Measurements from ENCODE around the gene GPATCH8. TPM values are rescaled to one million over a fixed set of nuclear protein-coding genes. Genes with fewer than 3 reads are reported as not detected.

The GPATCH8 gene
- total RNA-seq, 1 donor from 2014 or later = 23.8 TPM

DNA sequence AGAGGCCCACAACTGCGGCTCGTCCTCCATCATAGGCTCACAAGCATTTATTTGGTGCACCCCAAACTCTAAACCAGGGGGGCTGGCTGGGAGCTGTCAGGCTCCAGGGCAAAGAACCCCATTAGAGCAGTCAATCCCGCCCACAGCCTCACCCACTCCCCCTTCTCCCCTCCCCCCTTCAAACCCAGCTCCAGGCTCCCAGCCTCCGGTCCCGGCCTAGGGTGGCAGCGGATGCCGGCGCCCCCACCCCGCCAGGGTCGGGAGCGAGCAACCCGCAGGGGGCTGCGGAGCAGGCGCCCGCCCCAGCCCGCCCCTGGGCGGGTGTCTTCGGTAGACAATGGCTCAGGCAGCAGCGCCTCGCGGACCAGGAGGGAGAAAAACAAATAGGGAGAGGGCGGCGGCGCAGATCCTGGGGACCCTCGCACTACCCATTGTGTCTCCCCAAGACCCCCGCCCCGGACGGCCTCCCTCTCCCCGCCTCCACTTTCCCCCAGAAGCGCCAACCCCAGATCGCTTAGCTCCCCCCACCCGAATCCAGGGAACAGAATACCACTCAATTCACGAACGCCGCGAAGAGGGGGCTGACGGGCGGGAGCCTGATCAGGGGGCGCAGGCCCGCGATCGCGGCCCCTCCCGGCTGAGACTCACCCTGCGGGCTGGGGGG lies 140.1 kb downstream of the GPATCH8 start:
- intact Hi-C loops (cut with DNase I) = no loop called here

DNA sequence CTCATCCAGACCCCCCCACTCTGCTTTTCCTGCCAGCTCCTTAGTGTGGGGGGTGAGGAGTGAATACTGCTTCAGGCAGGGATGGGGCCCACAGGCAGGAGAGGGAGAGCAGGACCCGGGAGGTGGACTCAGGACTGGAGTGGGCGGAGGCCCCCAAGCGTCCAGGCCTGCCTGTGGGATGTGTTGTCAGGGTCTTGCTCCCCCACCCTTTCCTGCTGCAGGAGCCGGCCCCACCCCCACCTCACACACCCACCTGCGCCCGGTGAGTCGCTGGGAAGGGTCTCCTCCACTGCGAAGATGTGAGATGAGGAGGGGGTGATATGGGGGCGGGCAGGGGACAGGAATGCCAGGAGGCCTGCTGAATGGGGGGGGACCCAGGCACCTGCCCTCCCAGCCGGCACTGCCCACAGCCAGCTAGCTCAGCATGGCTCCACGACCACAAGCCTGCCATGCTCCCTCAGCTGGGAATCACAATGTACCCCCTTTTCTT lies 140.7 kb downstream of the GPATCH8 start:
- no peak for DNase-seq (ENCODE audit: low spot score)
- intact Hi-C loops (cut with DNase I) = no loop called here

More for the DNA sequence above, 140.1 kb downstream of the GPATCH8 start:
- DNase-seq (ENCODE audit: low spot score) = no peak

DNA sequence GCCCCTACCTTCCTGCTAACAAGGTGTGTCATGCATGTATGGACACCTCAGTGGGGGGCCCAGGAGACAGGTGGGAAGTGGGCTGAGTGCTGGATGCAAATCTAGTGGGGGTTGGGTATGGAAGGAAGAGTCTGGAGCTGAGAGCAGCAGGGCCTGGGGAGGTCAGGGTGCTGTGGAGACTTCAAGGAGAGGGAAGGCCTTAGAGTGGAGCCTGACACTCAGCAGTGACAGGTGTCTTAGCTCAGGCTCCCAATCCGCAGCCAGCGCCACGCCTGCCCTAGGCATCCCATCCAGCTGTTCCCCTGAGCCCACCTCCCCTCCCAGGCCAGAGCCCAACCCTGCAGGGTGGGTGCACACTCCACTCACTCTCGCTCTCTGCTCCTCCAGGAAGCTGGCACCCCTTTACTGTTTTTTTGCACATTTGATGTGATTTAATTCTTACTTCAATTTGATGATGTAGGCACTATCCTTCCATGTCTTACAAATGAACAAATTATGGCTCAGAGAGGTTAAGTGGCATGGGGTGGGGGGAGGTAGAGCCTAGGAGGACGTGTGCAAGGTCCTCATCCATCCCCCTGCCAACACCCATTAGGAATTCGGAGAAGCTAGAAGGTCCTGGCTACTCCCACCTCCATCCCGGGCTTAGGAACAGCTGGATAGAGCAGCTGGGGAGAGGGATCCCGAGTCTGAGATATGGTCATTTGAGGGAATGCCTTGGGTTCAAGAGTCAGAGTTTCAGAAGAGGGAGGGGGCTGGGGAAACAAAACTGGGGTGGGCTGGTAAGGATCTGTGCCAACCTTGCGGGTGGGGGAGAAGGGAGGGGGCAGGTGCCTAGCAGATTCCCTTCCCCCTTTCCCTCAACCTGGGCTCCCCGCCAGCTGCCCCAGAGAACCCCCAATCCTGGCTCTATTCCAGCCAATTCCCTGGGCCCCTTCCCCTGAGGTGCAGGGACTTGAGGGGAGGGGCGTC lies 141.6 kb downstream of the GPATCH8 start:
- DNase-seq (ENCODE audit: low spot score) = no peak
- intact Hi-C loops (cut with DNase I) = no loop called here

DNA sequence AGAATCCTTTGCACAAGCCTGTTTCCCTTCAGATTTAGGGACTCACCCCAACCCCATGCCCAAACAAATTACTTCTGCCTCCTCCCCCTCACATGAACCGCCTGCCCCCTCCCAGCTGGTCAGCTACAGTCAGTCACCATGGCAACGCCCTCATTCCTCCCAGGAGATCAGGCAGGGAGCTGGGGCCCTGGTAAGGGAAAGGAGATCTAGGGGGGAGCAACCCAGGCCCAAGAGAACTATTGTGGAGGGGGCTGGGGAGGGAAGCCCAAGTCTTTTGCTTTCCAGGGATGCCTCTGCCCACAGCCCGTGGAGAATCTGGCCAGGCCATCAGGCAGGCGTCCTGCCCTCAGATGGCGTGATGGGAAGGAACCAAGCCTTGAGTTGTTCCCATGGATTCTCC lies 142.4 kb downstream of the GPATCH8 start:
- DNase-seq (ENCODE audit: low spot score) = no peak
- intact Hi-C loops (cut with DNase I) = no loop called here

GRCh38 chr17:44360144-44360533 lies 143.1 kb downstream of the GPATCH8 start:
- no peak for DNase-seq (ENCODE audit: low spot score)
- intact Hi-C loops (cut with DNase I) = no loop called here

DNA sequence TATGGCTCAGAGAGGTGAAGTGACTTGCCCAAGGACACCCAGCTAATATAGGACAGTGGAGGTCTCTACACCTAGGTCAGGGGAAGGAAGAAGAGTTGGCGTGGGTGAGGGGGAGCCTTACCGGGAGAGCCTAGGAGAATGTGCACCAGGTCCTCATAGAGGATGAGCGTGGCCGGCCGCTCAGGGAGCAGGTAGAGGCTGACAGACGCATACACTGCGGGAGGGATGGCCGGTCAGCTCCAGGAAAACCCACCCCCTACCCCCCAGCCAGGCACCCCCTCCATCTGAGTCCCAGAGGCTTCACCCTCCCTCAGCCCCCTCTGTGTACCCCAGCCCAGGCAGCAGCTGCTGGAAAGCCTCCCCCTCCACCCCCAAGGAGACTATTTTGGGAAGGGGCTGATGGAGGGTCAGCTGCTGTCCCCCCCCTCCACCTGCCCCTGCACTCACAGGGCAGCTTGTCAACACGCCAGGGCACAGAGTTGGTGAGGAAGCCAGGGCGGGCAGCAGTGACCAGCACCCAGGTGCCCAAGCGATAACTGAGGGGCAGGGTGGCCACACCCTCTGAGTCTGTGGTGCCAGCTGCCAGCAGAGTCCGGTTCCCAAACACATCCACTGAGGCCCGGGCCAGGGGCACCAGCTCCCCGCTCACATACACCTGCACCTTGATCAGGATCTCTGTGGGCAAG lies 143.6 kb downstream of the GPATCH8 start:
- no peak for DNase-seq (ENCODE audit: low spot score)
- intact Hi-C loops (cut with DNase I) = no loop called here

DNA sequence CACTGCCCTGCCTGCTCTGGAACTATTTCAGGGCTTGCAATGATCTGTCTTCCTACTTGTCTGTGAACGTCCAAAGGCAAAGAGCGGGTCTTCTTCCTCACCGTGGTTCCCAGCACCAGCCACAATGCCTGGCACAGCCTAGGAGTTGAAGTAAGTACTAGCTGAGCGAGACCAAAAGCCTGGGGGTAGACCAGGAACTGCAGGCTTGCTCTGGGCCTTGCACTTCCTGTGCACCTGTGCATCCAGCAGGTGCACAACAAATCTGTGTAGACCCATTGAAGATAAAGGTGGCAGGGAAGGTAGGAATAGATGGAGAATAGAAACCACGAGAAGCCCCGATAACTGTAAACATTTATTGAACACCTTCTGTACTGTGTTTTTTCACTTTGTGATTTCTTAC lies 144.2 kb downstream of the GPATCH8 start:
- DNase-seq (ENCODE audit: low spot score) = no peak
- intact Hi-C loops (cut with DNase I) = no loop called here

DNA sequence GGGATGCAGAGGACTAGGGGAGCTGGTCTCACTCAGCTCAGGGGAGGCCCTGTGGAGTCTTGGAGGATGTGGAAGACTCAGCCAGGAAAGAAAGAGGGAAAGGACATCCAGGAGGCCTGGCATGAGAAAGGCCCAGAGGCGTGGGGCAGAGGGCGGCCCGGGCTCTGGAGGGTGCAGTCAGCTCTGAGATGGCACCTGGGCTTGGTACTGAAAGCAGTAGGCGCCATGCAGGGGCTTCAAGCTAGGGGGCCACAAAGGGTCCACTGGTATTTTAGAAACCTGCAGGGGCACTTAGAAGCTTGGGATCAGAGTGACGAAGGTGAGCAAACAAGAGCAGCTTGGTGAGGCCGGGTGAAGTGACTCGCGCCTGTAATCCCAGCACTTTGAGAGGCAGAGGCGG lies 145.1 kb downstream of the GPATCH8 start:
- no peak for DNase-seq (ENCODE audit: low spot score)
- intact Hi-C loops (cut with DNase I) = no loop called here

GRCh38 chr17:44356241-44356640 lies 147.0 kb downstream of the GPATCH8 start:
- intact Hi-C loops (cut with DNase I) = no loop called here
- no peak for DNase-seq (ENCODE audit: low spot score)

GRCh38 chr17:44355642-44356099 lies 147.5 kb downstream of the GPATCH8 start:
- no peak for DNase-seq (ENCODE audit: low spot score)
- intact Hi-C loops (cut with DNase I) = no loop called here

DNA sequence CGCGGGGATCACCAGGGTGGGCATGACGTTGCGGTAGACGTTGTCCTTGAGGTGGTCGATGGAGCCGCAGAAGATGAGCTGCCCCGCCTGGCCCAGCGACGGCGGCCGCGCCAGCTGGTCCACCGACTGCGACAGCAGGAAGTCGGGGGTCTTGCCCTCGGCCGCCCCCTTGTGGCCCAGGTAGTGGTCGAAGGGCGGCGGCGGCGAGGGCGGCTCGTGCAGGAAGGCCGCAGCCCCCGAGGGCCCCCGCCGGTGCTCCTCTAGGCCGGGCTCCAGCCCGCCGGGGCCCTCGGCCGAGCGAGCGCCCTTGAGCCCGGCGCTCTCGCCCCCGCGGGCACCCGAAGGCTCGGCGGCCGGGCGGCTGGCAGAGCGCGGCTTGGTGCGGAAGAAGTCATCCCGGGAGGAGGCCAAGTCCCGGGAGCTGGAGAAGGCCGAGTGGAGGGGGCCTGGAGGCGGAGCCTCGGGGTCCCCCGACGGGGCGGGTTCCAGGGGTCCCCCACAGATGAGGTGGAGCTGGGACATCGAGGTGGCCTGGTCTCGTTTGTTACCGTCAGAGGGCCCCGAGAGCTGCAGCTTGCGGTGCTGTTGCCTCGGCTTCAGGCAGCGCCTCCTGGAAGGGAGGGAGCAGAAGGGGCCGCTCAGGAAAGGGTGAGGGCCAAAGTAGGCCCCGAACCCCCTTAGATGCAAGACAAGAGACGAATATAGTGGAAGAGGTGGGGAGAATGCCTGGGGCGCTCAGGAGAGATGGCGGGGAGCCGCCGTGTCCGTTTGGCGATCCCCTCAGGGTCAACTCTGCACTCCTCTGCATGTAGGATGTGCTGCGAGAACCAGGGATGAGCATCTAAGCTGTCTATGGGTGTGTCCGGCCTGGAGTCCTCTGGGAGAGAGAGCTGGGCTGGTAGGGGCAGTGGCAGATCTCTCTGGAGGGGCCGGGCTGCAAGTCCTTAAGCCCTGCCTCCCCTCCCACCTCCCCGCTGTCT lies 148.3 kb downstream of the GPATCH8 start:
- DNase-seq (ENCODE audit: low spot score) = no peak
- intact Hi-C loops (cut with DNase I) = no loop called here

GRCh38 chr17:44353672-44354331 lies 149.4 kb downstream of the GPATCH8 start:
- DNase-seq (ENCODE audit: low spot score) = no peak
- intact Hi-C loops (cut with DNase I) = no loop called here

DNA sequence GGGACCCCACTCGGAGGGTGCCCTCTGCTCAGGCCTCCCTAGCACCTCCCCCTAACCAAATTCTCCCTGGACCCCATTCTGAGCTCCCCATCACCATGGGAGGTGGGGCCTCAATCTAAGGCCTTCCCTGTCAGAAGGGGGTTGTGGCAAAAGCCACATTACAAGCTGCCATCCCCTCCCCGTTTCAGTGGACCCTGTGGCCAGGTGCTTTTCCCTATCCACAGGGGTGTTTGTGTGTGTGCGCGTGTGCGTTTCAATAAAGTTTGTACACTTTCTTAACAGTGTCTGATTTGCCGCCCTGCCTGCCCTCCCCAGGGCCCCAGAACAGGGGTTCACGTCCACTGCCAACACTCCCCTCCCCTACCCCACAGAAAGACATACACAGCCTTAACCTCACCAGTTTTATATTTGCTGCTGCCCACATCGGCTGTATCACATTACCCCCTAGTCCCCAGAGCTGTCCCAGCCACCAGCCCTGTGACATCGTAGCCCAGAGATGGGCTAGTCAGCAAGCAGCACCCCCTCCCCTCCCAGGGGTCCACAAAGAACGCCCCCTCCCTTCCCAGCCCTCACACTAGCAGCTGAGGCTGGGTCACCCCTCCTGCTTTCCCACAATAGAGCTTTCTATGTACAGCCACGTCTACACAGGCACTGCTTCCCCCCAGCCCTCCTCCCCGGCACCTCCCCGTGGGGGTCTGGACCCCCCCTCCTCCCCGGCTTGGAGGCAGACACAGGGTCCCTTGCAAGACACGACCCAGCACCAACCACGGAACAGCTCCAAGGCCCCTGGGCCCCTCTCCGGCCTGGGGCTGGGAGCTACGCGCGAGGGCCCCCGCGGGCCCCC lies 150.2 kb downstream of the GPATCH8 start:
- intact Hi-C loops (cut with DNase I) = no loop called here
- DNase-seq (ENCODE audit: low spot score) = no peak

DNA sequence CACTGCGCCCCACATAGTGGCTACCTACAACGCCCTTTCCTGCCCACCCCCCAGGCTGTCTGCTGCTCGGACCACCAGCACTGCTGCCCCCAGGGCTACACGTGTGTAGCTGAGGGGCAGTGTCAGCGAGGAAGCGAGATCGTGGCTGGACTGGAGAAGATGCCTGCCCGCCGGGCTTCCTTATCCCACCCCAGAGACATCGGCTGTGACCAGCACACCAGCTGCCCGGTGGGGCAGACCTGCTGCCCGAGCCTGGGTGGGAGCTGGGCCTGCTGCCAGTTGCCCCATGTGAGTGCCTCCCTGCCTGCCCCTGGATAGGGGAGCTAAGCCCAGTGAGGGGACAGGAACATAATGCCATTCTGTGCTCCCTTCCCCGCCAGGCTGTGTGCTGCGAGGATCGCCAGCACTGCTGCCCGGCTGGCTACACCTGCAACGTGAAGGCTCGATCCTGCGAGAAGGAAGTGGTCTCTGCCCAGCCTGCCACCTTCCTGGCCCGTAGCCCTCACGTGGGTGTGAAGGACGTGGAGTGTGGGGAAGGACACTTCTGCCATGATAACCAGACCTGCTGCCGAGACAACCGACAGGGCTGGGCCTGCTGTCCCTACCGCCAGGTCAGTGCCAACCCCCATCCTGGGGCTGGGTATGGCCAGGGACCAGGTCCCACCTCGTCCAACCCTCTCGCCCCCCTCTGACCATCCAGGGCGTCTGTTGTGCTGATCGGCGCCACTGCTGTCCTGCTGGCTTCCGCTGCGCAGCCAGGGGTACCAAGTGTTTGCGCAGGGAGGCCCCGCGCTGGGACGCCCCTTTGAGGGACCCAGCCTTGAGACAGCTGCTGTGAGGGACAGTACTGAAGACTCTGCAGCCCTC lies 151.0 kb downstream of the GPATCH8 start:
- intact Hi-C loops (cut with DNase I) = no loop called here
- no peak for DNase-seq (ENCODE audit: low spot score)

- intact Hi-C loops (cut with DNase I) = no loop called here
- no peak for DNase-seq (ENCODE audit: low spot score)
Measured at GRCh38 chr17:44351464-44351863, 151.7 kb downstream of the GPATCH8 start.

DNA sequence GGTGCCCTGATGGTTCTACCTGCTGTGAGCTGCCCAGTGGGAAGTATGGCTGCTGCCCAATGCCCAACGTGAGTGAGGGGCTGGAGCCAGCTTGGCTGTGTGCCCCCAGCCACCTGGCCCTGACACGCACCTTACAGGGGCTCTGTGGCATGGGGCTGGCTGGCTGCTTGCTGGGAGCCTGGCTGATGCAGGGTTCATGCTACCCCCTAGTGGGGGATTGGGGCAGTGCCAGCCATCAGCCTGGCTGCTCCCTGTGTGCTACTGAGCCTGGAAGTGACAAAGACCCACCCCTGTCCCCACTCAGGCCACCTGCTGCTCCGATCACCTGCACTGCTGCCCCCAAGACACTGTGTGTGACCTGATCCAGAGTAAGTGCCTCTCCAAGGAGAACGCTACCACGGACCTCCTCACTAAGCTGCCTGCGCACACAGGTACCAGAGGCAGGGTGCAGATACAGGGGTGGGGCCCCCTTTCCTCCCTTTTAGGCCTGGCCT lies 152.4 kb downstream of the GPATCH8 start:
- DNase-seq (ENCODE audit: low spot score) = peak; percentile 87
- intact Hi-C loops (cut with DNase I) = no loop called here

Measured in cardiac septum (tissue), 1 donor.